IPS-18c (cell line): ENCODE measurements around the gene ADRM1.

Experiments used
- H3K4me3 ChIP-seq: 2 replicates; pipeline ENCODE4 v1.7.0; 2013; ENCODE audit warnings: low read depth, mild to moderate bottlenecking, low read length, moderate library complexity; ENCODE audit not compliant: insufficient read depth
- H3K9me3 ChIP-seq: one replicate; pipeline ENCODE4 v1.6.1; 2013; ENCODE audit warnings: mild to moderate bottlenecking, low read length, moderate library complexity; ENCODE audit not compliant: control insufficient read depth, insufficient read depth

The ADRM1 gene

GRCh38 chr20:62302341-62303061, at the start of gene ADRM1:
TSS of gene ADRM1 (plus strand) at chr20:62302997. CDS start at chr20:62303569, 572 bp downstream.
- Histone ChIP-seq H3K4me3 (peak within 1 kb of the TSS; percentile 84), H3K9me3 (peaks cover 3% of the 10 kb centered on the region)

- H3K9me3 ChIP-seq: no peaks in the 10 kb centered on the region
- H3K4me3 ChIP-seq: no peak overlapping the region
Observed at GRCh38 chr20:62253398-62253797, 49.4 kb upstream of the ADRM1 start.

GRCh38 chr20:62254021-62254724, 48.6 kb upstream of the ADRM1 start:
- Histone ChIP-seq H3K4me3 (no peak overlapping the region), H3K9me3 (no peaks in the 10 kb centered on the region)

GRCh38 chr20:62255976-62256375, 46.8 kb upstream of the ADRM1 start:
- Histone ChIP-seq H3K9me3 (no peaks in the 10 kb centered on the region), H3K4me3 (no peak overlapping the region)

GRCh38 chr20:62258499-62259293, 44.1 kb upstream of the ADRM1 start:
- H3K4me3 ChIP-seq: no peak overlapping the region
- no peaks in the 10 kb centered on the region for H3K9me3 ChIP-seq

- H3K9me3 ChIP-seq: no peaks in the 10 kb centered on the region
- no peak overlapping the region for H3K4me3 ChIP-seq
Observed at GRCh38 chr20:62259294-62259565, 43.6 kb upstream of the ADRM1 start.

- no peak overlapping the region for H3K4me3 ChIP-seq
- H3K9me3 ChIP-seq: peaks cover 3% of the 10 kb centered on the region
Observed at GRCh38 chr20:62262064-62262463, 40.7 kb upstream of the ADRM1 start.

- Histone ChIP-seq H3K4me3 (no peak overlapping the region), H3K9me3 (peaks cover 3% of the 10 kb centered on the region)
Observed at GRCh38 chr20:62263396-62263795, 39.4 kb upstream of the ADRM1 start.

- H3K4me3 ChIP-seq: no peak overlapping the region
- peaks cover 3% of the 10 kb centered on the region for H3K9me3 ChIP-seq
Observed at GRCh38 chr20:62265365-62265764, 37.4 kb upstream of the ADRM1 start.

- H3K4me3 ChIP-seq: no peak overlapping the region
Observed at GRCh38 chr20:62266340-62266739, 36.5 kb upstream of the ADRM1 start.

GRCh38 chr20:62266851-62267250, 35.9 kb upstream of the ADRM1 start:
- H3K4me3 ChIP-seq: no peak overlapping the region
- H3K9me3 ChIP-seq: peaks cover 3% of the 10 kb centered on the region

More at GRCh38 chr20:62266340-62266739, 36.5 kb upstream of the ADRM1 start:
- peaks cover 3% of the 10 kb centered on the region for H3K9me3 ChIP-seq

GRCh38 chr20:62267543-62267942, 35.3 kb upstream of the ADRM1 start:
- Histone ChIP-seq H3K9me3 (peaks cover 3% of the 10 kb centered on the region), H3K4me3 (no peak overlapping the region)

GRCh38 chr20:62268228-62268900, 34.4 kb upstream of the ADRM1 start:
- H3K4me3 ChIP-seq: no peak overlapping the region
- H3K9me3 ChIP-seq: peaks cover 3% of the 10 kb centered on the region

- no peak overlapping the region for H3K4me3 ChIP-seq
- peaks cover 3% of the 10 kb centered on the region for H3K9me3 ChIP-seq
Observed at GRCh38 chr20:62269378-62269777, 33.4 kb upstream of the ADRM1 start.

- no peak overlapping the region for H3K4me3 ChIP-seq
- H3K9me3 ChIP-seq: peaks cover 3% of the 10 kb centered on the region
Observed at GRCh38 chr20:62269871-62270270, 32.9 kb upstream of the ADRM1 start.

GRCh38 chr20:62272200-62272599, 30.6 kb upstream of the ADRM1 start:
- Histone ChIP-seq H3K4me3 (no peak overlapping the region), H3K9me3 (no peaks in the 10 kb centered on the region)

- Histone ChIP-seq H3K4me3 (no peak overlapping the region), H3K9me3 (no peaks in the 10 kb centered on the region)
Observed at GRCh38 chr20:62273416-62273815, 29.4 kb upstream of the ADRM1 start.
